PC-3 (cell line): ENCODE data around the gene MRPL1.

Experiments
- CTCF ChIP-seq: fragments of 300-600 bp; sonication (generic); conservative IDR thresholded peaks from 2 replicates; pipeline ENCODE4 v1.5.1; 2017; ENCODE audit warnings: antibody characterized with exemption, low read depth, mild to moderate bottlenecking, low read length
- EZH2 ChIP-seq: fragments of 300-600 bp; sonication (generic); IDR thresholded peaks from one replicate; pipeline ENCODE4 v1.6.1; 2017; ENCODE audit warnings: antibody characterized with exemption, mild to moderate bottlenecking, low read length; ENCODE audit not compliant: unreplicated experiment

GRCh38 chr4:77954690-77955089 lies 92.1 kb downstream of the MRPL1 start:
- no peak for TF ChIP-seq CTCF
- no peak for TF ChIP-seq EZH2
